ENCODE data around the gene PRKCB.

The PRKCB gene

GRCh38 chr16:24163935-24164334, 328.2 kb downstream of the PRKCB start:
- TF ChIP-seq TAF1 (IDR thresholded peaks at IDR 0.05; ENCODE audit: borderline replicate concordance, insufficient read depth, low read length) = no peak
- no peak for TF ChIP-seq POLR2AphosphoS5 (IDR thresholded peaks at IDR 0.05; ENCODE audit: low read depth, low read length)
- TF ChIP-seq REST (IDR thresholded peaks at IDR 0.05; ENCODE audit: insufficient read depth in 1 of 2, low read depth in 2 of 2, low read length in 2 of 2) = no peak
- TF ChIP-seq SIN3A (IDR thresholded peaks at IDR 0.05; ENCODE audit: borderline replicate concordance, insufficient read depth, low read length) = no peak
- TF ChIP-seq FOXP2 (optimal IDR thresholded peaks at IDR 0.05; ENCODE audit: borderline replicate concordance, extremely low read depth, extremely low read length, insufficient read depth) = no peak

- TF ChIP-seq SIN3A (IDR thresholded peaks at IDR 0.05; ENCODE audit: borderline replicate concordance, insufficient read depth, low read length) (no peak), TAF1 (IDR thresholded peaks at IDR 0.05; ENCODE audit: borderline replicate concordance, insufficient read depth, low read length) (no peak)
These were observed 328.6 kb downstream of the PRKCB start for GRCh38 chr16:24164416-24164815.

GRCh38 chr16:24165273-24165672, 329.5 kb downstream of the PRKCB start:
- TF ChIP-seq TAF1 (IDR thresholded peaks at IDR 0.05; ENCODE audit: borderline replicate concordance, insufficient read depth, low read length) (no peak), REST (IDR thresholded peaks at IDR 0.05; ENCODE audit: insufficient read depth in 1 of 2, low read depth in 2 of 2, low read length in 2 of 2) (no peak), SIN3A (IDR thresholded peaks at IDR 0.05; ENCODE audit: borderline replicate concordance, insufficient read depth, low read length) (no peak), FOXP2 (optimal IDR thresholded peaks at IDR 0.05; ENCODE audit: borderline replicate concordance, extremely low read depth, extremely low read length, insufficient read depth) (no peak), POLR2AphosphoS5 (IDR thresholded peaks at IDR 0.05; ENCODE audit: low read depth, low read length) (no peak)

- TF ChIP-seq REST (IDR thresholded peaks at IDR 0.05; ENCODE audit: insufficient read depth in 1 of 2, low read depth in 2 of 2, low read length in 2 of 2) = no peak
- TF ChIP-seq FOXP2 (optimal IDR thresholded peaks at IDR 0.05; ENCODE audit: borderline replicate concordance, extremely low read depth, extremely low read length, insufficient read depth) = no peak
- no peak for TF ChIP-seq SIN3A (IDR thresholded peaks at IDR 0.05; ENCODE audit: borderline replicate concordance, insufficient read depth, low read length)
- TF ChIP-seq POLR2AphosphoS5 (IDR thresholded peaks at IDR 0.05; ENCODE audit: low read depth, low read length) = no peak
- no peak for TF ChIP-seq TAF1 (IDR thresholded peaks at IDR 0.05; ENCODE audit: borderline replicate concordance, insufficient read depth, low read length)
These were observed 331.1 kb downstream of the PRKCB start for GRCh38 chr16:24166661-24167528.

GRCh38 chr16:24168856-24169255, 333.1 kb downstream of the PRKCB start:
- TF ChIP-seq TAF1 (IDR thresholded peaks at IDR 0.05; ENCODE audit: borderline replicate concordance, insufficient read depth, low read length) (no peak), FOXP2 (optimal IDR thresholded peaks at IDR 0.05; ENCODE audit: borderline replicate concordance, extremely low read depth, extremely low read length, insufficient read depth) (no peak), POLR2AphosphoS5 (IDR thresholded peaks at IDR 0.05; ENCODE audit: low read depth, low read length) (no peak), SIN3A (IDR thresholded peaks at IDR 0.05; ENCODE audit: borderline replicate concordance, insufficient read depth, low read length) (no peak), REST (IDR thresholded peaks at IDR 0.05; ENCODE audit: insufficient read depth in 1 of 2, low read depth in 2 of 2, low read length in 2 of 2) (no peak)

Measured in PFSK-1 (cell line).